ENCODE measurements around the gene ETV3L.

Gene ETV3L

GRCh38 chr1:157045250-157046218, 54.1 kb downstream of the ETV3L start, which contains the start of gene ARHGEF11 (continued):
- TF ChIP-seq GLIS1 (tag by site-specific recombination; IDR thresholded peaks at IDR 0.05) = peak; percentile 65
- no peak for TF ChIP-seq ZSCAN16 (tag by site-specific recombination; IDR thresholded peaks at IDR 0.05)
- no peak for TF ChIP-seq ZNF266 (tag by site-specific recombination; IDR thresholded peaks at IDR 0.05; ENCODE audit: low read depth)
- no peak; the same call in 1 of the 2 replicates for TF ChIP-seq ZNF221 (tag by site-specific recombination; IDR thresholded peaks at IDR 0.05; ENCODE audit: borderline replicate concordance)
- no peak for TF ChIP-seq ZSCAN18 (tag by site-specific recombination; IDR thresholded peaks at IDR 0.05)
- TF ChIP-seq KLF8 (tag by site-specific recombination; IDR thresholded peaks at IDR 0.05) = 0 out of 2 replicates have a peak, but pooled peaks have one; percentile 20
- TF ChIP-seq ZNF174 (tag by site-specific recombination; IDR thresholded peaks at IDR 0.05) = no peak
- TF ChIP-seq EGR2 (tag by site-specific recombination; IDR thresholded peaks at IDR 0.05; ENCODE audit: low read depth) = no peak
- no peak for TF ChIP-seq PRDM6 (tag by site-specific recombination; IDR thresholded peaks at IDR 0.05)
- no peak for TF ChIP-seq ZNF280C (tag by site-specific recombination; IDR thresholded peaks at IDR 0.05)
- TF ChIP-seq BCL6B (tag by site-specific recombination; IDR thresholded peaks at IDR 0.05) = no peak
- no peak for TF ChIP-seq ZNF510 (tag by site-specific recombination; IDR thresholded peaks at IDR 0.05; ENCODE audit: insufficient replicate concordance)
- TF ChIP-seq ZNF707 (tag by site-specific recombination; IDR thresholded peaks at IDR 0.05) = no peak
- TF ChIP-seq ZNF701 (tag by site-specific recombination; IDR thresholded peaks at IDR 0.05) = no peak
- TF ChIP-seq IKZF3 (tag by site-specific recombination; IDR thresholded peaks at IDR 0.05) = peak; percentile 96
- no peak for TF ChIP-seq HOXA7 (CRISPR knock-in tag; IDR thresholded peaks at IDR 0.05; ENCODE audit: borderline replicate concordance)
- TF ChIP-seq ZNF792 (tag by site-specific recombination; IDR thresholded peaks at IDR 0.05) = no peak
- no peak for TF ChIP-seq ZBTB21 (tag by site-specific recombination; IDR thresholded peaks at IDR 0.05)
- TF ChIP-seq ZBTB8A (tag by site-specific recombination; IDR thresholded peaks at IDR 0.05) = peak; percentile 91
- no peak for TF ChIP-seq ZNF223 (tag by site-specific recombination; IDR thresholded peaks at IDR 0.05)
- peak; percentile 77 for TF ChIP-seq ZBTB17 (tag by site-specific recombination; IDR thresholded peaks at IDR 0.05)
- TF ChIP-seq ZNF302 (tag by site-specific recombination; IDR thresholded peaks at IDR 0.05; ENCODE audit: low read depth) = no peak
- TF ChIP-seq ZNF560 (tag by site-specific recombination; IDR thresholded peaks at IDR 0.05; ENCODE audit: borderline replicate concordance) = no peak
- TF ChIP-seq HOXD13 (CRISPR knock-in tag; IDR thresholded peaks at IDR 0.05; ENCODE audit: borderline replicate concordance) = no peak
- no peak for TF ChIP-seq YY2 (tag by site-specific recombination; IDR thresholded peaks at IDR 0.05)
- TF ChIP-seq ZBTB49 (tag by site-specific recombination; IDR thresholded peaks at IDR 0.05; ENCODE audit: low read depth) = no peak
- TF ChIP-seq PRDM1 (tag by site-specific recombination; IDR thresholded peaks at IDR 0.05) = peak; percentile 77

Measured in HEK293 (cell line).